Measurements from ENCODE around the gene TRAM1L1.

The TRAM1L1 gene

DNA sequence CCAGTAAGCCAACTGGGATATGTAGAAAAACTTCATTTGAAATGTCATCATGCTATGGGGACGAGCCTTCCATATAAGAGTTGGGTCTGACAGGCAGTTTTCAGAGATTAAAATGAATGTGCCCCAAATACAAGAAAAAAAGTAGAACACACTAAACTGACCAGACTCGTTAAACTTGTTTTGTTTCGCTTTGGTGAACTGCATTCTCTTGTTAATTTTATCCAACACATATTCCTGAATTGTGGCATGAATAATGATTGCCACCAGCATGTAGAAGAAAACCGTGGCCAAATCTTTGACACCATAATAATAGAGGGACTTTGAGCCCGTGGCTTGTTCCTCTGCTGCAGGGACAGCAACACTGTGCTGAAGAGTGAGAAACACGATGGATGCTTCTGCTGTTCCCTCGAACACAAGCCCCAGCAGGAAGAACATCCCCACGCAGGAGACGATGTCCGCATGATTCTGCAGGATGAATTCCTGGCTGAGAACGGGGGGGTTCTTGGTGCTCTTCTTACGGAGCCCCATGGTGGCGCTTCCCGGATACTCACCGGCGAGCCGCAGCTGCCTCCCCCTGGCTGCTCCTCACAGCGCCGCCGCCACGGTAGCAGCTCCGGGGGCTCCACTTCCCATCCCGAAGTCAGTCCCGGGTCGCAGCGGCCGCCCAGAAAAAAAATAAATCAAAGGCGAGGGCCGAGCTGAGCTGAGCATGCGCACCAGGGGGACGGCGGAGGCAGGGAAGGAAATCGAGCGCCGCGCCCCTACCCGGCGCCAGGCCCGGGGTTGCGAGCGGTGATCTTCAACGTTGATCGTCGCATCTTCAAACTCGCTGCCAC is at the start of gene TRAM1L1:
Gene TRAM1L1, minus strand, starts transcription at position 711 of the 836 bp plus-strand sequence. Its CDS starts 183 bp downstream, at position 528.
- peak; percentile 36 for DNase-seq (ENCODE audit: low read depth)

GRCh38 chr4:117134386-117134785 is 49.0 kb upstream of the TRAM1L1 start:
- peak; percentile 37 for DNase-seq (ENCODE audit: low read depth)

- no peak for DNase-seq (ENCODE audit: low read depth)
These were observed 11.5 kb upstream of the TRAM1L1 start for GRCh38 chr4:117096886-117097285.

- no peak for DNase-seq (ENCODE audit: low read depth)
These were observed 11.1 kb upstream of the TRAM1L1 start for GRCh38 chr4:117096462-117096861.

DNA sequence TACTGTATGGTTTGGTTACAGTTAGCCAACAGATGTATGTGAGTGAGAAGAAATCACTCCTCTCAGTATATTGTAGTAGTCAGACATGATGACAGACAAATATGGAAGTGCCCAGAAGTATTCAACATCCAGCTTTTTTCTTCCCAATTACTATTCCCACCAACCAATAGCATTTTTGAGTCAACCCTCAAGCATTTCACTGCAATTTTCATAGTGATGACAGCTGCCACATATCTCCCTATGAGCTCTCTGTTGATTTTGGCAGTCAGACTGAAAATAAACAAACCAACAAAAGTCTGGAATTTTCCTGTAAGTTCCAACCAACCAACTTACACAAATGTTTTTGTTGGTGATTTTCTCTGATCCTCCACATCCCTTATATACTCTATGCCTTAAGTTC is 8.2 kb upstream of the TRAM1L1 start:
- DNase-seq (ENCODE audit: low read depth) = no peak

GRCh38 chr4:117077760-117078159 is 7.6 kb downstream of the TRAM1L1 start:
- no peak for DNase-seq (ENCODE audit: low read depth)

- no peak for DNase-seq (ENCODE audit: low read depth)
These were observed 17.3 kb downstream of the TRAM1L1 start for GRCh38 chr4:117068120-117068519.

DNA sequence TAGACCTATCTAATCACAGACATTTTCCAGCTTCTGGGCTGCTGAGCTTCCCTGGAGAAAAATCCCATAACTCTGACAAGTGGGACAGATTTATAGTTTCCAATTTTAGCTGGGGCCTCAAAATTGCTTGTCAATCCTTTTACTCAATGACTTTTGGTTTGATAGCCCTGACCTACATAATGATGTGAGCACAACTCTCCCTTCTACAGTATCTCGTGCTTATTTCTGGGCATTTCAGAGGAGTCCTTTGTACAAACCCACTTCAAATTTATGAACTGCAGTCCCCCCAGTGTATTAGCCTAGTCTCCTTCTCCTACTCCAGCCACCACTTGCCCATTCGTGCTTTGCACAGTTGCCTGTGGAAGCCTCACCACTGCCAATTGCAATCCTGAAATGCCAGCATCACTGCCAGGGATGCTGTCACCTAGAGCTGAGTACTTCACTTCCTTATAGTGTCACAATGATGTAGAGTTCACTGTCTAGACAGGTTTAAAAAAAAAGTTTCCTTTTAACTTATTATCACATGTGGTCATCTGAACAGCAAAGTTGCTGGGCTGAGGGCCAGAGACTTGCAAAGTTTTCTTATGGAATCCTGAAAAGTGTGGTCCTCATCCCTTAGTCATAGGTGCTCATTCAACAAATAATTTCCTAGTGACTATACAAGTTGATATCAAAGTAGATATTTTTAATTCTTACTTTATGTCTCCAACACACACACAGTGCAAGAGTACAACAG is 21.2 kb downstream of the TRAM1L1 start:
- DNase-seq (ENCODE audit: low read depth) = peak; percentile 25

DNA sequence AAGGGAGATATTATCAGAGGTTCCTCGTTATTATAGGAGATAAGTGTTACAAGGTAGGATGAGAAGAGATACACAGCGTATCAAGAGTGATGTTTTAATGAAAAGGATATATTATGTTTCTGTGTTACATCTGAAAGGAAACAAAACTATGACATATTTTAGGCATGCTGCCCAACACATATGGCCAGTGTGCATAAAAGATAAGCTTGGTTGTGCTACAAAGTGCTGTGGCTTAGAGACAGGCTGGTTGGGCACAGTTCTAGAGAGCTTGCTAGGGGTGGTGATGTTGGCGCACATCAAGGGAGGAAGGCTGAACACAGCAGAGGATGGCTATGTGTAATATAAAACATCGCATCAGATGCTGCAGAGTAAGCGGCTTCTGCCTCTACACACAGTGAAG is 42.4 kb downstream of the TRAM1L1 start:
- DNase-seq (ENCODE audit: low read depth) = no peak
